DND-41 (cell line): Measurements from ENCODE around the gene FABP7.

ENCODE experiments used
- ATAC-seq: fragments of 200-7000 bp; cut with Tn5 transposase; 3 replicates; pipeline ENCODE4 v1.9.1; 2021; ENCODE audit warnings: low read depth; ENCODE audit not compliant: insufficient read depth
- DNase-seq: peaks from one replicate; pipeline ENCODE4 v3.0.0-alpha.2; 2020
- H2AFZ ChIP-seq: 2 replicates; pipeline ENCODE4 v1.6.0; 2012; ENCODE audit warnings: low read depth, low read length
- H3K27ac ChIP-seq: 2 replicates; pipeline ENCODE4 v1.5.1; 2012; ENCODE audit warnings: low read length, inconsistent platforms
- H3K27me3 ChIP-seq: fragments of 200-600 bp; sonication (generic); 2 replicates; pipeline ENCODE4 v1.6.0; 2012; ENCODE audit warnings: low read length, mild to moderate bottlenecking, inconsistent platforms; ENCODE audit not compliant: insufficient read depth, poor library complexity
- H3K36me3 ChIP-seq: 2 replicates; pipeline ENCODE4 v1.5.1; 2012; ENCODE audit warnings: low read length, inconsistent platforms; ENCODE audit not compliant: insufficient read depth
- H3K4me1 ChIP-seq: 2 replicates; pipeline ENCODE4 v1.5.1; 2012; ENCODE audit warnings: mild to moderate bottlenecking, low read length; ENCODE audit not compliant: insufficient read depth
- H3K4me2 ChIP-seq: 2 replicates; pipeline ENCODE4 v1.6.0; 2012; ENCODE audit warnings: mild to moderate bottlenecking, moderate library complexity, low read length, inconsistent platforms; ENCODE audit not compliant: insufficient read depth
- H3K4me3 ChIP-seq, 2 experiments: fragments of 200-600 bp in 1 of 2; shearing (Covaris generic) in 1 of 2; 2 replicates each; pipeline ENCODE4 v1.5.1; 2012 to 2016; ENCODE audit warnings: inconsistent platforms in 2 of 2, low read length in 2 of 2, mild to moderate bottlenecking in 2 of 2, low read depth in 1 of 2, moderate library complexity in 1 of 2
- H3K79me2 ChIP-seq: 2 replicates; pipeline ENCODE4 v1.6.0; 2012; ENCODE audit warnings: low read length, inconsistent platforms; ENCODE audit not compliant: insufficient read depth
- H3K9ac ChIP-seq: 2 replicates; pipeline ENCODE4 v1.6.0; 2012; ENCODE audit warnings: low read depth, mild to moderate bottlenecking, inconsistent platforms, low read length, moderate library complexity
- H3K9me3 ChIP-seq: 2 replicates; pipeline ENCODE4 v1.5.1; 2012; ENCODE audit warnings: low read length, moderate library complexity, mild to moderate bottlenecking, inconsistent platforms; ENCODE audit not compliant: insufficient read depth, severe bottlenecking
- H4K20me1 ChIP-seq: 2 replicates; pipeline ENCODE4 v1.6.0; 2012; ENCODE audit warnings: low read length; ENCODE audit not compliant: insufficient read depth
- EZH2 ChIP-seq: IDR thresholded peaks from 3 replicates; pipeline ENCODE4 v1.6.1; 2012; ENCODE audit warnings: borderline replicate concordance, low read depth, mild to moderate bottlenecking, moderate library complexity, low read length, inconsistent platforms; ENCODE audit not compliant: severe bottlenecking
- TF ChIP-seq, protein P1 (sequence below): IDR thresholded peaks from 2 replicates; pipeline ENCODE4 v1.5.1; 2012; ENCODE audit warnings: borderline replicate concordance, low read length, moderate library complexity, mild to moderate bottlenecking; ENCODE audit not compliant: poor library complexity, severe bottlenecking; ENCODE audit errors: extremely low read depth

FABP7 gene

DNA sequence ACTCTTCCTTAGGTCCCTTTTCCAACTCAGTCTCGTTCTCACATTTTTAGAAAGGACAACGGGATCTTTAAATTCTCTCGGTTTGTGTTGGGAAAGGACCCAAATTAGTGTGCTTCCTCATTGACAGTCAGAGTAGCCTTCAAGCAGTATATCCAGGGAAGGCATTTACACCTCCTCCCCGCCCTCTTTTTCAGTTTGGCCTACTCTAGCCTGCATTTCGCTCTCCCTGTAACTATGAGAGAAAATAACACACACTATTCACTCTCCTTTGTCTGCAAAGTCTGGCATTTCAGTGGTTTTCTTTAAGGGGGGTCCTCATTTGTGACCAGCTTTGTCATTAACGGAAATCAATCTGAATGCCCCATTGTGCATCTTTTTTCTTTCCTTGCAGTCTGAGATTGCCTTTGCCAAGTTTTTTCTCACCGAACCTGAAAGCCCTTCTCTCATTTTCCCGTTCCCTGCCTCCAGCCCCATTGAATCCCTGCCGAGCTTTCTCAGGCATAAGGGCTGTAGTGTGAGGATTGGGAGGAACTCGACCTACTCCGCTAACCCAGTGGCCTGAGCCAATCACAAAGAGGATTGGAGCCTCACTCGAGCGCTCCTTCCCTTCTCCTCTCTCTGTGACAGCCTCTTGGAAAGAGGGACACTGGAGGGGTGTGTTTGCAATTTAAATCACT lies 393 bp upstream of the FABP7 start:
- Histone ChIP-seq H3K27me3 (peaks cover 19% of the 10 kb centered on the region), H2AFZ (no peak overlapping the region), H3K79me2 (no peaks in the 10 kb centered on the region), H4K20me1 (no peaks in the 10 kb centered on the region), H3K27ac (no peak overlapping the region), H3K4me2 (no peak overlapping the region), H3K9ac (no peak overlapping the region), H3K4me1 (no peaks in the 10 kb centered on the region), H3K4me3 (no peak overlapping the region), H3K36me3 (no peaks in the 10 kb centered on the region), H3K9me3 (no peaks in the 10 kb centered on the region)
- DNase-seq (no peak), ATAC-seq (no peak)
- no peak for TF ChIP-seq EZH2
- TF ChIP-seq, protein P1, sequence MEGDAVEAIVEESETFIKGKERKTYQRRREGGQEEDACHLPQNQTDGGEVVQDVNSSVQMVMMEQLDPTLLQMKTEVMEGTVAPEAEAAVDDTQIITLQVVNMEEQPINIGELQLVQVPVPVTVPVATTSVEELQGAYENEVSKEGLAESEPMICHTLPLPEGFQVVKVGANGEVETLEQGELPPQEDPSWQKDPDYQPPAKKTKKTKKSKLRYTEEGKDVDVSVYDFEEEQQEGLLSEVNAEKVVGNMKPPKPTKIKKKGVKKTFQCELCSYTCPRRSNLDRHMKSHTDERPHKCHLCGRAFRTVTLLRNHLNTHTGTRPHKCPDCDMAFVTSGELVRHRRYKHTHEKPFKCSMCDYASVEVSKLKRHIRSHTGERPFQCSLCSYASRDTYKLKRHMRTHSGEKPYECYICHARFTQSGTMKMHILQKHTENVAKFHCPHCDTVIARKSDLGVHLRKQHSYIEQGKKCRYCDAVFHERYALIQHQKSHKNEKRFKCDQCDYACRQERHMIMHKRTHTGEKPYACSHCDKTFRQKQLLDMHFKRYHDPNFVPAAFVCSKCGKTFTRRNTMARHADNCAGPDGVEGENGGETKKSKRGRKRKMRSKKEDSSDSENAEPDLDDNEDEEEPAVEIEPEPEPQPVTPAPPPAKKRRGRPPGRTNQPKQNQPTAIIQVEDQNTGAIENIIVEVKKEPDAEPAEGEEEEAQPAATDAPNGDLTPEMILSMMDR, result no peak

DNA sequence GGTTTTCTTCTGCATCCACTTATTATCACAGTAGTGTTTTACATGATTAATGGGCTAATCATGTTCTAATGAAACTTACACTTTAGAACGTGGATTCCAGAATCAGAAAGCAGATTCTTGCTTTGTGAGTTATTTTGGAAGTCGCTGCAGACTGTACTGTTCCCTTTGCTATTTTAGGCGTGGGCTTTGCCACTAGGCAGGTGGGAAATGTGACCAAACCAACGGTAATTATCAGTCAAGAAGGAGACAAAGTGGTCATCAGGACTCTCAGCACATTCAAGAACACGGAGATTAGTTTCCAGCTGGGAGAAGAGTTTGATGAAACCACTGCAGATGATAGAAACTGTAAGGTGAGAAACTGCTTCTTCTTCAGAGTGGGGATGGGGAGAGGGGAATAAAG lies 598 bp downstream of the FABP7 start:
- ATAC-seq, result no peak
- no peak overlapping the region for H3K4me3 ChIP-seq
- no peaks in the 10 kb centered on the region for H3K79me2 ChIP-seq
- H3K4me1 ChIP-seq, result no peaks in the 10 kb centered on the region
- no peaks in the 10 kb centered on the region for H4K20me1 ChIP-seq
- H3K4me2 ChIP-seq, result no peak overlapping the region
- no peaks in the 10 kb centered on the region for H3K9me3 ChIP-seq
- TF ChIP-seq EZH2, result no peak
- TF ChIP-seq, protein P1, result no peak
- no peaks in the 10 kb centered on the region for H3K36me3 ChIP-seq
- no peak overlapping the region for H3K27ac ChIP-seq
- H2AFZ ChIP-seq, result no peak overlapping the region
- DNase-seq, result no peak
- H3K9ac ChIP-seq, result no peak overlapping the region
- H3K27me3 ChIP-seq, result peaks cover 19% of the 10 kb centered on the region

DNA sequence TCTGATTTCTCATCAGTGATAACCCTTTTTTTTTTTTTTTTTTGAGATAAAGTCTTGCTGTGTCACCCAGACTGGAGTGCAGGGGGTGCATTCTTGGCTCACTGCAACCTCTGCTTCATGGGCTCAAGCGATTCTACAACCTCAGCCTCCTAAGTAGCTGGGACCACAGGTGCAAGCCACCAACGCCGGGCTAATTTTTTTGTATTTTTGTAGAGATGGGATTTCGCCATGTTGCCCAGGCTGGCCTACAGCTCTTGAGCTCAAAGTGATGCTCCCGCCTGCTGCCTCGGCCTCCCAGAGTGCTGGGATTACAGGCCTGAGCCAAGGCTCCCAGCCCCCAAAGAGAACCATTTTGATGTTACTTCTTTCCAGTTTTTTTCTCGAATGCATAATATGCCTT lies 2.2 kb downstream of the FABP7 start:
- Histone ChIP-seq H3K9ac (no peak overlapping the region), H3K79me2 (no peaks in the 10 kb centered on the region), H3K4me2 (no peak overlapping the region), H3K4me1 (no peaks in the 10 kb centered on the region), H3K9me3 (no peaks in the 10 kb centered on the region), H3K27me3 (peaks cover 19% of the 10 kb centered on the region), H4K20me1 (no peaks in the 10 kb centered on the region), H3K36me3 (no peaks in the 10 kb centered on the region), H2AFZ (no peak overlapping the region), H3K27ac (no peak overlapping the region), H3K4me3 (no peak overlapping the region)
- TF ChIP-seq, protein P1, result no peak
- TF ChIP-seq EZH2, result no peak
- DNase-seq, result no peak
- ATAC-seq, result no peak

DNA sequence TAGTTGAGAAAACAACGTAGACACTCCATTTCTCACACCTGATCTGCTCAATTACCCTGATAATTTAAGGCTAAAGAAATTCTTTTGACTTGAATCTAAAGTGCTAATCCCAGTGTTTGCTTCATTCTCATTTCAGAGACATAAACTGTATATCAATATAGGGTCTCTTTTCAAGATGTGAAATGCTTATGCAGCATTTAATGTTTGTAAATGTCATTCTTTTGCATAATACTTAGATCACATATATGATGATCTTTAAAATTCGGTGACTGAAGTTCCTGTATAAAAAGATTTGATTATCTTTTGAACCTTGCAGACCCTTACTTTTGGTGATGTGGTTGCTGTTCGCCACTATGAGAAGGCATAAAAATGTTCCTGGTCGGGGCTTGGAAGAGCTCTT lies 3.9 kb downstream of the FABP7 start:
- peaks cover 14% of the 10 kb centered on the region for H3K27me3 ChIP-seq
- DNase-seq, result no peak
- H3K9me3 ChIP-seq, result no peaks in the 10 kb centered on the region
- H2AFZ ChIP-seq, result no peak overlapping the region
- H4K20me1 ChIP-seq, result no peaks in the 10 kb centered on the region
- no peak overlapping the region for H3K27ac ChIP-seq
- no peak overlapping the region for H3K9ac ChIP-seq
- H3K79me2 ChIP-seq, result no peaks in the 10 kb centered on the region
- H3K4me1 ChIP-seq, result no peaks in the 10 kb centered on the region
- TF ChIP-seq EZH2, result no peak
- TF ChIP-seq, protein P1, result no peak
- H3K36me3 ChIP-seq, result no peaks in the 10 kb centered on the region
- no peak overlapping the region for H3K4me3 ChIP-seq
- no peak for ATAC-seq
- H3K4me2 ChIP-seq, result no peak overlapping the region
